Measurements from ENCODE around the gene NDNF.

The NDNF gene

DNA sequence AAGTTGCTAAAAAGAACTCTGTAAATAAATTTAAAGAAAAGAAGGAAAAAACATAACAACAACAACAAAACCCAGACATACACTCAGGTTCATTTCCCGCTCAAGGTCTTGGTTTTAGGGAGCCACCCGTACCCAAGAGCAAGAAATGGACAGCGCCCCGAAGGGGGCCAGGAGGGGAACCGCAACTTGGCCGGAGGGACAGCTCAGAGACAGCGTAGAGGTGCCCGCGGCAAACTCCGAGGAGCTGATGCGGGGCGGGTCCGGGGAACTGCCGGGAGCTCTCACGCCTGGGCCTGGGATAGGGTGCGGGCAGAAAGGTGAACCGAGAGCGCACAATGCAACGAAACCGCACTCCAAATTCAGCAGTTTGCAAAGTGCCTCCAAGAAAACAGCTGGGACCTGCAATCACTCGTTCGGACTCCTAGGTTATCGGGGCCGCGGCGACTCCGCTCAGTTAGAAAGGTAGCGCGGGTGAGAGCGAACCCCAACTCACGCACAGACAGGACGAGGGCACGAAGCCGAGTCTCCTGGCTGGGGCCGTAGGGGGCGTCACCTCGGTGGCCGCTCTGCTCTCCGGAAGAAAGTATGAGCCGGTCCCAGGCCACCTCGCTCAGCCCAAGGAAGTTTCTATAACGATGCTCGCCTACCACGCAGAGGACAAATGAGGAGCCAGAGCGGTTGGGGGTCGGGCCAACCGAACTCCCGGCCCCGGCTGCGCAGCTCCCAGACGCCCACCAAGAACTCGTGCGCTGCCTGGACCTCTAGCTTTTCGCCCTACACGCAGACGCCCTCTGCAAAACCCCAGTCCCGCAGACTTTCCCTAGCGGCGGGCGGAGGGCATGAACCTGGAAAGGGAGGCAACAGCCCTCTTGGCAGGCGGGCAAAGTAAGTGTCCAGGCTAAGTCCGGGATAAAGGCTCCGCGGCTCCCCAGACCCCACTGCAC, 1.4 kb downstream of the NDNF start (continued):
- TF ChIP-seq, protein P1, sequence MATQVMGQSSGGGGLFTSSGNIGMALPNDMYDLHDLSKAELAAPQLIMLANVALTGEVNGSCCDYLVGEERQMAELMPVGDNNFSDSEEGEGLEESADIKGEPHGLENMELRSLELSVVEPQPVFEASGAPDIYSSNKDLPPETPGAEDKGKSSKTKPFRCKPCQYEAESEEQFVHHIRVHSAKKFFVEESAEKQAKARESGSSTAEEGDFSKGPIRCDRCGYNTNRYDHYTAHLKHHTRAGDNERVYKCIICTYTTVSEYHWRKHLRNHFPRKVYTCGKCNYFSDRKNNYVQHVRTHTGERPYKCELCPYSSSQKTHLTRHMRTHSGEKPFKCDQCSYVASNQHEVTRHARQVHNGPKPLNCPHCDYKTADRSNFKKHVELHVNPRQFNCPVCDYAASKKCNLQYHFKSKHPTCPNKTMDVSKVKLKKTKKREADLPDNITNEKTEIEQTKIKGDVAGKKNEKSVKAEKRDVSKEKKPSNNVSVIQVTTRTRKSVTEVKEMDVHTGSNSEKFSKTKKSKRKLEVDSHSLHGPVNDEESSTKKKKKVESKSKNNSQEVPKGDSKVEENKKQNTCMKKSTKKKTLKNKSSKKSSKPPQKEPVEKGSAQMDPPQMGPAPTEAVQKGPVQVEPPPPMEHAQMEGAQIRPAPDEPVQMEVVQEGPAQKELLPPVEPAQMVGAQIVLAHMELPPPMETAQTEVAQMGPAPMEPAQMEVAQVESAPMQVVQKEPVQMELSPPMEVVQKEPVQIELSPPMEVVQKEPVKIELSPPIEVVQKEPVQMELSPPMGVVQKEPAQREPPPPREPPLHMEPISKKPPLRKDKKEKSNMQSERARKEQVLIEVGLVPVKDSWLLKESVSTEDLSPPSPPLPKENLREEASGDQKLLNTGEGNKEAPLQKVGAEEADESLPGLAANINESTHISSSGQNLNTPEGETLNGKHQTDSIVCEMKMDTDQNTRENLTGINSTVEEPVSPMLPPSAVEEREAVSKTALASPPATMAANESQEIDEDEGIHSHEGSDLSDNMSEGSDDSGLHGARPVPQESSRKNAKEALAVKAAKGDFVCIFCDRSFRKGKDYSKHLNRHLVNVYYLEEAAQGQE (tag by site-specific recombination; IDR thresholded peaks at IDR 0.05): peak; percentile 72; the same call in 1 of the 2 replicates
- TF ChIP-seq ZNF654 (tag by site-specific recombination; IDR thresholded peaks at IDR 0.05; ENCODE audit: low read depth) (no peak), ZNF645 (tag by site-specific recombination; IDR thresholded peaks at IDR 0.05) (no peak), ZNF19 (tag by site-specific recombination; IDR thresholded peaks at IDR 0.05; ENCODE audit: low read depth) (no peak), EGR2 (tag by site-specific recombination; IDR thresholded peaks at IDR 0.05; ENCODE audit: low read depth) (peak; percentile 51), ZNF350 (tag by site-specific recombination; IDR thresholded peaks at IDR 0.05) (no peak), ZNF626 (tag by site-specific recombination; IDR thresholded peaks at IDR 0.05) (no peak), ZBTB20 (tag by site-specific recombination; IDR thresholded peaks at IDR 0.05) (peak; percentile 47; the same call in 1 of the 2 replicates), HOXD13 (CRISPR knock-in tag; IDR thresholded peaks at IDR 0.05; ENCODE audit: borderline replicate concordance) (no peak), KLF9 (tag by site-specific recombination; IDR thresholded peaks at IDR 0.05; ENCODE audit: low read depth) (peak; percentile 46; the same call in 1 of the 2 replicates), GFI1B (tag by site-specific recombination; IDR thresholded peaks at IDR 0.05) (no peak), ZNF600 (tag by site-specific recombination; IDR thresholded peaks at IDR 0.05) (0 out of 2 replicates have a peak, but pooled peaks have one; percentile 21), ZBTB7A (tag by site-specific recombination; IDR thresholded peaks at IDR 0.05; ENCODE audit: low read depth) (no peak), SCRT1 (tag by site-specific recombination; IDR thresholded peaks at IDR 0.05; ENCODE audit: borderline replicate concordance) (no peak), ZBTB8A (tag by site-specific recombination; IDR thresholded peaks at IDR 0.05) (peak; percentile 80), ZNF335 (tag by site-specific recombination; conservative IDR thresholded peaks at IDR 0.05) (peak; percentile 69), ZEB2 (tag by site-specific recombination; IDR thresholded peaks at IDR 0.05) (no peak), GLIS2 (tag by site-specific recombination; IDR thresholded peaks at IDR 0.05) (peak; percentile 23; the same call in 1 of the 2 replicates), ZNF324 (tag by site-specific recombination; IDR thresholded peaks at IDR 0.05) (no peak), CTCF (tag by site-specific recombination; IDR thresholded peaks at IDR 0.05) (peak; percentile 46), ZFP3 (tag by site-specific recombination; IDR thresholded peaks at IDR 0.05; ENCODE audit: low read depth) (peak; percentile 61)
- TF ChIP-seq, protein P2, sequence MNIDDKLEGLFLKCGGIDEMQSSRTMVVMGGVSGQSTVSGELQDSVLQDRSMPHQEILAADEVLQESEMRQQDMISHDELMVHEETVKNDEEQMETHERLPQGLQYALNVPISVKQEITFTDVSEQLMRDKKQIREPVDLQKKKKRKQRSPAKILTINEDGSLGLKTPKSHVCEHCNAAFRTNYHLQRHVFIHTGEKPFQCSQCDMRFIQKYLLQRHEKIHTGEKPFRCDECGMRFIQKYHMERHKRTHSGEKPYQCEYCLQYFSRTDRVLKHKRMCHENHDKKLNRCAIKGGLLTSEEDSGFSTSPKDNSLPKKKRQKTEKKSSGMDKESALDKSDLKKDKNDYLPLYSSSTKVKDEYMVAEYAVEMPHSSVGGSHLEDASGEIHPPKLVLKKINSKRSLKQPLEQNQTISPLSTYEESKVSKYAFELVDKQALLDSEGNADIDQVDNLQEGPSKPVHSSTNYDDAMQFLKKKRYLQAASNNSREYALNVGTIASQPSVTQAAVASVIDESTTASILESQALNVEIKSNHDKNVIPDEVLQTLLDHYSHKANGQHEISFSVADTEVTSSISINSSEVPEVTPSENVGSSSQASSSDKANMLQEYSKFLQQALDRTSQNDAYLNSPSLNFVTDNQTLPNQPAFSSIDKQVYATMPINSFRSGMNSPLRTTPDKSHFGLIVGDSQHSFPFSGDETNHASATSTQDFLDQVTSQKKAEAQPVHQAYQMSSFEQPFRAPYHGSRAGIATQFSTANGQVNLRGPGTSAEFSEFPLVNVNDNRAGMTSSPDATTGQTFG (tag by site-specific recombination; IDR thresholded peaks at IDR 0.05; ENCODE audit: borderline replicate concordance): no peak
- TF ChIP-seq, protein P3, sequence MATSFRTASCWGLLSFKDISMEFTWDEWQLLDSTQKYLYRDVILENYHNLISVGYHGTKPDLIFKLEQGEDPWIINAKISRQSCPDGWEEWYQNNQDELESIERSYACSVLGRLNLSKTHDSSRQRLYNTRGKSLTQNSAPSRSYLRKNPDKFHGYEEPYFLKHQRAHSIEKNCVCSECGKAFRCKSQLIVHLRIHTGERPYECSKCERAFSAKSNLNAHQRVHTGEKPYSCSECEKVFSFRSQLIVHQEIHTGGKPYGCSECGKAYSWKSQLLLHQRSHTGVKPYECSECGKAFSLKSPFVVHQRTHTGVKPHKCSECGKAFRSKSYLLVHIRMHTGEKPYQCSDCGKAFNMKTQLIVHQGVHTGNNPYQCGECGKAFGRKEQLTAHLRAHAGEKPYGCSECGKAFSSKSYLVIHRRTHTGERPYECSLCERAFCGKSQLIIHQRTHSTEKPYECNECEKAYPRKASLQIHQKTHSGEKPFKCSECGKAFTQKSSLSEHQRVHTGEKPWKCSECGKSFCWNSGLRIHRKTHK (tag by site-specific recombination; IDR thresholded peaks at IDR 0.05): no peak

Measured in HEK293 (cell line).